Renal cortex interstitium (tissue), 11 donors: ENCODE measurements around the gene MEGF11. TPM values are rescaled to one million over a fixed set of nuclear protein-coding genes. Genes with fewer than 3 reads are reported as not detected.

ENCODE experiments used
- DNase-seq, 11 donors: peaks; one replicate each; pipeline ENCODE4 v3.0.0-alpha.2; 2013; ENCODE audit warnings: low read depth in 9 of 11, low spot score in 4 of 11; ENCODE audit errors: extremely low read depth in 1 of 11
- polyA plus RNA-seq, 3 donors: library from polyadenylated mRNA; unstranded; fragments of 120-200 nt; gene quantifications; one replicate each; pipeline ENCODE4 v1.2.1, GENCODE V29; 2013; ENCODE audit not compliant: insufficient read length in 3 of 3

MEGF11 gene
- polyA plus RNA-seq, 3 donors: 1.6 to 3.3 (median 2.3) TPM

- DNase-seq: no peak
These were observed 96.0 kb downstream of the MEGF11 start for GRCh38 chr15:66157507-66157906.

DNA sequence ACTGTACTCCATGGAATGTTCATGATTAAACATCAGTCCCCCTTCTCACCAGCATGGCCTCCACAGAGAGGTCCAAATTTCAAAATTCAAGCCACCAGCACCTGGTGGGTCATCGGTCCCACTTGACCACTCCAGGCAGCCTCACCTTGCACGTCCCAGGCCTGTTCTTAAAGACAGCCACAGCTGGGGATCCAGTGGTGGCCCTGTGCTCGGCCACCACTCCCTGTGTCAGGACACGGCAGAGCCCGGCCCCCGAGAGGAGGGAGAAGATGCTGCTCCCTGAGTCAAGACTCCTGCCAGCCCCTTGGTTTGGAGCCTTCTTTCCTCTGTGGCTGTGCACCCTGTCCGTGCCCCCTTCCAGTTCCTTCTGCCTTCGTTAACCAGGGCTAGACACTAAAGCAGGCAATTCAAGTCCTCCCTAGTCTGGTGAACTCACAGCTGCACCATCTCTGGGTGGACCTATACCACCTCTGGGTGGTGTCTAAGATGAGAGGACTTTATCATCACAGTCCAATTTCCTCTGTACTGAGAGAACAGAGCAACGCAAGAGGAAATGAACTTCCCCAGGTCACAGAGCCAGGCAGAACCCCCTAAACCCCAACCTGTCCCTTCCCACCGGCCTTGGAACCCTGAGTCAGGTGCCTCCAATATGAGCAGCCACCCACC, 97.1 kb downstream of the MEGF11 start:
- DNase-seq: no peak

- DNase-seq: no peak
These were observed 98.5 kb downstream of the MEGF11 start for GRCh38 chr15:66155065-66155464.

GRCh38 chr15:66154581-66154980, 99.0 kb downstream of the MEGF11 start:
- no peak for DNase-seq

DNA sequence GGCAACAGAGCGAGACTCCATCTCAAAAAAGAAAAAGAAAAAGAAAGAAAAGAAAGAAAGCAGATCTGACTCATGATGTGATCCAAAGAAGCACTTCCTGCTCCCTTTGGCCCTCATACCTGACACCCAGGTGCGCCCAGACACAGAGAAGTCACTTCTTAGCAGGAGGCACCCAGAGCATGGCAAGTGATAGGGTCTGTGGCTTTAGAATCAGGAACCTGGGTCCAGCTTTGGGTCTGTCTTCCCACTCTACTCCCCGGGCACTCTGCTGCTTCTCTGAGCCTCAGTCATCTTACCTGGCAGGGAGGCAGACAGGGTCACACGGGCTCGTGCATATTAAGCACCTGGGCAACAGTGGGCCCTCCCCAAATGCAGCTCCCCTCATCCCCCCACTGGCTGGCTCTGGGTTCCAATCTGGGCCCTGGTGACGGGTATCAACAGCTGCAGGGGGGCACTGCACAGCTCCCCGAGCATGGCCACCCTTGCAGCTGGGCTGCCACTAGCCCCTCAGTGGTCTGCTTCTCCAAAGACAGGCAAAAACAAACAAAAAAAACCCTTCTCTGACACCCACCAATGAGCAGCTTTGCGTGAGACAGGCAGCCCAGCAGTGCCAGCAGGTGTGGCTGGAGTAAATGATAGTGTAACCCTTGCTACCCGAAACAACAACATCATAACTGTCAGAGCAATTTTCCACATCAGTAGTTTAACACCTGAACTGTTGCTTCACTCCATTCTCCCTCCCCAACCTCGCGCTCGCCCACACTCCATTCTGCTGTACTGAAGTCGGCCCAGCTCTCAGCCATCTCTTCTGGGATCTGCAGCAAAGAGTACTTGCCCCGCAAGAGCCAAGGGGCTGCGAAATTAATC, 99.8 kb downstream of the MEGF11 start:
- DNase-seq: peak in 5 of 11 donors; percentile 30 to 59 (median 41)

GRCh38 chr15:66152650-66153049, 100.9 kb downstream of the MEGF11 start:
- no peak for DNase-seq

DNA sequence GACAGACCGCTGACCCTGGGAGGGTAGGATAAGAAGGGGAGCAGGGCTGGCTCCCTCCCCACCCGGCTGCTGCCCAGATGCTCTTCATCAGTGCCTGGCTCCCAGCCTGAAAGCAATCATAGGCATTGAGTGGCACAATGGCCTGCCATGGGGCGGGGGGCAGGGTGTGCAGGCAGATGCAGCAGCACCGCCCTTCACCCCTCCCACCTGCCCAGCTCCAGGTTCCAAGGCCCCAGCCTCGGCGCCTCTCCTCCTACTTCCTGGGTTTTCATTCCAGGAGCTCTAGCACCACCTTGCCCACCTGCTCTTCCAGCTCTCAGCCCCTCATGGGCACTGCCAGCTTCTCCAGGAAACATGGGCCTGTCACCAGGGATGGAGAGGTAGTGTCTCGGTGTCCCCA, 101.7 kb downstream of the MEGF11 start:
- no peak for DNase-seq

- DNase-seq: no peak
These were observed 103.7 kb downstream of the MEGF11 start for GRCh38 chr15:66149871-66150270.

DNA sequence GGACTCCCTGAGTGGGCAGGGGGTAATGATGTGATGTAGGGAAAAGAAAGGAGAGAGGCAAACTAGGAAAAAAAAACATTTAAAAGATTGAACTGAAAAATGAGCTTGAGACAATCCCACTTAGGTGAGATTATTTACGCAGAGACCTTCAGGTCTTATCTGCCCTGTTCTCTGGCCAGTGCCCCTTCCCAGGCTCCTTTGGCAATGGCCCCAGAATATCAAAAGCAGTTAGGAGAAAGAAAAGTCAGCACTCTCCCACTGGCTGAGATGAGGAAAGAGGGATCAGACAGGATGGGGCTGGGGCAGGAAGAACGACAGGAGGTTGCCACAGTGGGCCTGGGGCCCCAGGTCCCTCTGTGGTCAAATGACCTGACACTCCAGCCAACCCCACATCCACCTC, 105.4 kb downstream of the MEGF11 start:
- no peak for DNase-seq

GRCh38 chr15:66147440-66147839, 106.1 kb downstream of the MEGF11 start:
- no peak for DNase-seq

GRCh38 chr15:66145726-66146182, 107.8 kb downstream of the MEGF11 start:
- DNase-seq: no peak

GRCh38 chr15:66144978-66145725, 108.4 kb downstream of the MEGF11 start:
- no peak for DNase-seq

DNA sequence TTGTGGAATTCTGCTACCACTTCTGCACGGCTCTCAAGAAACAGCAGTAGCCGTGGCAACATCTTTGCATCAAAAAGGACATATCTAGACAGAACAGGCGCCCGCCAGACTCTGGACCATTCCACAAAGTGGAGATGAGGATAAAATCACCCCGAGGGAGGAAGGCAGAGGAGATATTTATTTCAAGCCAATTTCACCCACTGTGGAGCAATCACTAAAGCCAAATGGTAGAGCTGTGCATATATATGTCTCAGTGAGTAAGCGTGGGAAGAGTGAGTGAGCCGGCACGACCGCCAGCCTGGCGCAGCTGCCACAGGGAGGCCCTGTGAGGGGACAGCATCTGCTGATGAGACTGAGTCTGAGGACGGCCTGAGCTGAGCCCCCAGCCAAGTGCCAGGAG, 111.3 kb downstream of the MEGF11 start:
- DNase-seq: no peak

- no peak for DNase-seq
These were observed 113.9 kb downstream of the MEGF11 start for GRCh38 chr15:66139591-66140207.

GRCh38 chr15:66138892-66139590, 114.5 kb downstream of the MEGF11 start:
- DNase-seq: no peak

GRCh38 chr15:66138096-66138783, 115.3 kb downstream of the MEGF11 start:
- no peak for DNase-seq

- DNase-seq: no peak
These were observed 116.6 kb downstream of the MEGF11 start for GRCh38 chr15:66136948-66137347.

DNA sequence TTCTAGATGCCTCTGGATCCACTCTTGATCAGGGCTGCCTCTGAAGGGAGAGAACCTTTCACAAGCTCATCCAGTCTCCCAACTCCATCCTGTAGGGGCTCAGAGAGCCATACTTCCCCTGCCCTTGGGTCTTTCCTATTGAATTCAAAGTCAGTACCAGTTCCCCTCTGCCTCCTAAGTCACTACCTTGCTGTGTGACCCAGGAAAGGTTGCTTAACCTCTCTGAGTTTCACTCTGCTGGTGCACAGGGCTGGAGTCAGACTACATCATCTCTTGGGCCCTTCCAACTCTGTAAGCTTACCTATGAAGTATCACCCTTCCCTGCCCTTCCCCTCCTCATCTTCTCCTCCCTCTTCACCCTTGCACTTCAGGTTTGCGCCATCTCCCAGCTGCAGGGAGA, 117.9 kb downstream of the MEGF11 start:
- no peak for DNase-seq
